ENCODE measurements around the gene HAP1. TPM values are rescaled to one million over a fixed set of nuclear protein-coding genes. Genes with fewer than 3 reads are reported as not detected.

Gene HAP1
- total RNA-seq, 4 donors from 2014 or later, result 1.0 to 9.3 (median 1.2) TPM

GRCh38 chr17:41692722-41693521, 41.5 kb downstream of the HAP1 start:
- no peaks in the 10 kb centered on the region for H3K27me3 ChIP-seq
- H3K36me3 ChIP-seq, result peaks cover 61% of the 10 kb centered on the region
- 88% methylated on average over 11 of the region's 11 CpGs for WGBS
- TF ChIP-seq POLR2A (IDR thresholded peaks at IDR 0.05) (no peak), POLR2AphosphoS5 (IDR thresholded peaks at IDR 0.05) (peak in 1 of 3 donors; percentile 31), EP300 (IDR thresholded peaks at IDR 0.05) (no peak)
- H3K4me1 ChIP-seq, result peaks cover 53% of the 10 kb centered on the region
- no peaks in the 10 kb centered on the region for H3K9me3 ChIP-seq
- no peak overlapping the region for H3K4me3 ChIP-seq
- no peak overlapping the region for H3K27ac ChIP-seq
- no peak for DNase-seq (ENCODE audit: low spot score in 2 of 2)

GRCh38 chr17:41691031-41691777, 43.2 kb downstream of the HAP1 start:
- Histone ChIP-seq H3K9me3 (no peaks in the 10 kb centered on the region), H3K4me3 (peak overlapping the region; percentile 73), H3K4me1 (peaks cover 45% of the 10 kb centered on the region), H3K27me3 (no peaks in the 10 kb centered on the region), H3K27ac (no peak overlapping the region), H3K36me3 (peaks cover 61% of the 10 kb centered on the region)
- 76% methylated on average over 10 of the region's 10 CpGs for WGBS
- no peak for DNase-seq (ENCODE audit: low spot score in 2 of 2)
- TF ChIP-seq POLR2A (IDR thresholded peaks at IDR 0.05) (no peak), EP300 (IDR thresholded peaks at IDR 0.05) (no peak), POLR2AphosphoS5 (IDR thresholded peaks at IDR 0.05) (no peak)
- TF ChIP-seq, protein P1, sequence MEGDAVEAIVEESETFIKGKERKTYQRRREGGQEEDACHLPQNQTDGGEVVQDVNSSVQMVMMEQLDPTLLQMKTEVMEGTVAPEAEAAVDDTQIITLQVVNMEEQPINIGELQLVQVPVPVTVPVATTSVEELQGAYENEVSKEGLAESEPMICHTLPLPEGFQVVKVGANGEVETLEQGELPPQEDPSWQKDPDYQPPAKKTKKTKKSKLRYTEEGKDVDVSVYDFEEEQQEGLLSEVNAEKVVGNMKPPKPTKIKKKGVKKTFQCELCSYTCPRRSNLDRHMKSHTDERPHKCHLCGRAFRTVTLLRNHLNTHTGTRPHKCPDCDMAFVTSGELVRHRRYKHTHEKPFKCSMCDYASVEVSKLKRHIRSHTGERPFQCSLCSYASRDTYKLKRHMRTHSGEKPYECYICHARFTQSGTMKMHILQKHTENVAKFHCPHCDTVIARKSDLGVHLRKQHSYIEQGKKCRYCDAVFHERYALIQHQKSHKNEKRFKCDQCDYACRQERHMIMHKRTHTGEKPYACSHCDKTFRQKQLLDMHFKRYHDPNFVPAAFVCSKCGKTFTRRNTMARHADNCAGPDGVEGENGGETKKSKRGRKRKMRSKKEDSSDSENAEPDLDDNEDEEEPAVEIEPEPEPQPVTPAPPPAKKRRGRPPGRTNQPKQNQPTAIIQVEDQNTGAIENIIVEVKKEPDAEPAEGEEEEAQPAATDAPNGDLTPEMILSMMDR (IDR thresholded peaks at IDR 0.05), result no peak

- Histone ChIP-seq H3K9me3 (no peaks in the 10 kb centered on the region), H3K4me1 (peaks cover 38% of the 10 kb centered on the region), H3K27me3 (no peaks in the 10 kb centered on the region), H3K4me3 (peak overlapping the region; percentile 73), H3K36me3 (peaks cover 61% of the 10 kb centered on the region), H3K27ac (peak overlapping the region; percentile 100)
- 65% methylated on average over 2 of the region's 2 CpGs for WGBS
- no peak for DNase-seq (ENCODE audit: low spot score in 2 of 2)
- TF ChIP-seq, protein P1 (IDR thresholded peaks at IDR 0.05), result no peak
- TF ChIP-seq POLR2AphosphoS5 (IDR thresholded peaks at IDR 0.05), result no peak
- TF ChIP-seq POLR2A (IDR thresholded peaks at IDR 0.05), result no peak
- TF ChIP-seq EP300 (IDR thresholded peaks at IDR 0.05), result no peak
Measured at GRCh38 chr17:41690497-41690896, 43.9 kb downstream of the HAP1 start.

DNA sequence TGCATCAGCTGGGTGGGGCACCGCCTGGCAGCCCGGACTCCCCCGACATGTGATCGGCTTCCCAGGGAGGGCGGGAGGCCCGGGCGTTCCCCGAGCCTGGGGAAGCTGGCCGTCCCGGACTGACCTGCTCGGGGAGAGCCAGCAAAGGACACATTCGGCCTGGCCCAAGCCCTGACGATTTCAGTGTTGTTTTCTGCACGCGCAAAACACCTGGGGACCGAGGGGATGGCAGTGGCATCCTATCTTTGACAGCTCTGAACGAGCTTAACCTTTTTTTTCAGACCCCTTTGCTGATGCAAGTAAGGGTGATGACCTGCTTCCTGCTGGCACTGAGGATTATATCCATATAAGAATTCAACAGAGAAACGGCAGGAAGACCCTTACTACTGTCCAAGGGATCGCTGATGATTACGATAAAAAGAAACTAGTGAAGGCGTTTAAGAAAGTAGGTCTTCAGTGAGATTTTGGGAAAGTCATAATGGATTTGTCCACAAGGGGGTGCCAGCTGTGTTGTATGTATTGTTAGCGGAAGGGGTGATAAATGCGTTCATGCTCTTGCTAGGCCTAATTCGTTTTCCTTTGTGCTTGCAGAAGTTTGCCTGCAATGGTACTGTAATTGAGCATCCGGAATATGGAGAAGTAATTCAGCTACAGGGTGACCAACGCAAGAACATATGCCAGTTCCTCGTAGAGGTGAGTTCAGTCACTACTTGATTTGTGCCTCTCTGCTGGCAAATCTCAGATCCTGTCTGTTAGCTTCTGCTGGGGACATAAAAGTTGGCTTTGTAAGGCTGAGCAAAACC, 44.7 kb downstream of the HAP1 start:
- Histone ChIP-seq H3K36me3 (peaks cover 54% of the 10 kb centered on the region), H3K9me3 (no peaks in the 10 kb centered on the region), H3K4me1 (peaks cover 32% of the 10 kb centered on the region), H3K27ac (peak overlapping the region; percentile 100), H3K27me3 (no peaks in the 10 kb centered on the region), H3K4me3 (peak overlapping the region; percentile 73)
- TF ChIP-seq EP300 (IDR thresholded peaks at IDR 0.05), result no peak
- TF ChIP-seq, protein P1 (IDR thresholded peaks at IDR 0.05), result peak; percentile 55 to 58
- 2% methylated on average over 21 of the region's 27 CpGs for WGBS
- no peak for DNase-seq (ENCODE audit: low spot score in 2 of 2)

DNA sequence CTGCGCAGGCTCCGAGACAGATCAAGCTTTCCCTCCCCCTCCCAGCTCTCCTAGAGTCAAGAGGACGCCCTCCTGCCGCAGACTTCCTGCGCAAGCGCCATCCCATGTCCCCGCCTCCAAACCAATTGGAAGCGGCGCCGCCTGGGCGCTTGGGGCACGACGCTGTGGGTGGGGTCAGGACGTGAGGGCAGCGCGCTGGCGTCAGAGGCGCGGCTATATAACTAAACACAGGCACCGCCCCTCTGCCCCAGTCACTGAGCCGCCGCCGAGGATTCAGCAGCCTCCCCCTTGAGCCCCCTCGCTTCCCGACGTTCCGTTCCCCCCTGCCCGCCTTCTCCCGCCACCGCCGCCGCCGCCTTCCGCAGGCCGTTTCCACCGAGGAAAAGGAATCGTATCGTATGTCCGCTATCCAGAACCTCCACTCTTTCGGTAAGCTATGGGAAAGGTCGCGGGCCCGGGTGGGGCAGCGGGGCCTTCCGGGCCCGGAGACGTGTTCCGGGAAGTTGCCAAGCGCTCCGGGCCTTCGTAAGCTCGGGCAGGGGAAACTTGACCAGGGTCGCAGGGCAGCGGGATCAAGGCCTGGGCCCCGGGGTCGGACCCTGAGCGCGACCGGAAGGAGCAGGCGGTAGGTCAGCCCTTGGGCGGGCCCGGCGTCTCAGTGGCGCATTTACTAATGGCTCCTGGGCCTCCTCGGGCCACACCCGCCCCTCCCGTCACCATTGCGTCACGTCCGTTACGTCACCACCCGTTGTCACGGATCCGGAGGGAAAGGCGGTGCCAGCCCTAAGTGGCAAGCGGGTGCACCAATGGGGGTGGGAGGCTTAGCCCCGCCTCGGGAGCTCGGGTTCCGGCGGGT, 45.6 kb downstream of the HAP1 start, which contains the start of gene EIF1:
Gene EIF1 (plus strand): TSS at position 245 of the 856 bp plus-strand sequence. CDS start 154 bp downstream, at position 399.
- H3K9me3 ChIP-seq, result no peaks in the 10 kb centered on the region

More for the DNA sequence above, 45.6 kb downstream of the HAP1 start, which contains the start of gene EIF1:
- TF ChIP-seq, protein P1 (IDR thresholded peaks at IDR 0.05), result no peak
- TF ChIP-seq EP300 (IDR thresholded peaks at IDR 0.05) (no peak), POLR2AphosphoS5 (IDR thresholded peaks at IDR 0.05) (peak; percentile 93 to 100 (median 94)), POLR2A (IDR thresholded peaks at IDR 0.05) (peak; percentile 100)
- Histone ChIP-seq H3K27me3 (no peaks in the 10 kb centered on the region), H3K4me3 (peak within 1 kb of the TSS; percentile 73), H3K4me1 (peaks cover 32% of the 10 kb centered on the region), H3K36me3 (peaks cover 46% of the 10 kb centered on the region), H3K27ac (peak within 1 kb of the TSS; percentile 100)
- DNase-seq (ENCODE audit: low spot score in 2 of 2), result peak; percentile 100
- under 1% methylated on average over 40 of the region's 81 CpGs for WGBS

Measured in suprapubic skin (tissue), 4 donors.